ENCODE data around the gene GRAMD2A. TPM values are rescaled to one million over a fixed set of nuclear protein-coding genes. Genes with fewer than 3 reads are reported as not detected.

The GRAMD2A gene
- total and polyA plus RNA-seq, 5 donors from 2014 or later: not detected

GRCh38 chr15:72110355-72110754 is 87.2 kb downstream of the GRAMD2A start:
- H3K4me3 ChIP-seq (ENCODE audit: low read depth, low read length): no peak overlapping the region
- H3K4me1 ChIP-seq (ENCODE audit: control insufficient read depth, insufficient read depth, low read length, poor library complexity, severe bottlenecking): no peaks in the 10 kb centered on the region
- no peak overlapping the region for H3K4me3 Mint-ChIP-seq
- no peak for ATAC-seq (ENCODE audit: low read depth in 2 of 2)
- H3K4me1 Mint-ChIP-seq: peaks cover 5 to 28% (median 19%) of the 10 kb centered on the region in 4 donors
- no peaks in the 10 kb centered on the region for H3K9me3 ChIP-seq (ENCODE audit: control insufficient read depth in 2 of 2, low read length in 2 of 2)
- no peak overlapping the region for H3K27ac ChIP-seq (ENCODE audit: insufficient read depth, low read length, poor library complexity, severe bottlenecking)
- H3K27ac Mint-ChIP-seq: no peak overlapping the region
- H3K36me3 ChIP-seq (ENCODE audit: control insufficient read depth, insufficient read depth, low read length): no peaks in the 10 kb centered on the region
- H3K27me3 Mint-ChIP-seq: no peaks in the 10 kb centered on the region
- no peaks in the 10 kb centered on the region for H3K27me3 ChIP-seq (ENCODE audit: control insufficient read depth, insufficient read depth, low read length)
- DNase-seq: no peak
- H3K9me3 Mint-ChIP-seq: no peaks in the 10 kb centered on the region
- H3K36me3 Mint-ChIP-seq: peaks cover 7% of the 10 kb centered on the region

Other genes with a start within 250 kb of the GRAMD2A start
- gene MYO9A, start 79.6 kb downstream of the GRAMD2A start, total RNA-seq: 32.3 TPM
- gene MYO9A, start 79.6 kb downstream of the GRAMD2A start, polyA plus RNA-seq: 10 to 100 TPM in 3 of 4 donors, 1 to 10 TPM in 1; 8.3 to 12.5 (median 10.9) TPM
- 0.15 TPM for gene SENP8, start 79.4 kb downstream of the GRAMD2A start, total RNA-seq
- 1 to 10 TPM in 3 of 4 donors, under 1 TPM in 1; 0.79 to 1.4 (median 1.3) TPM for gene SENP8, start 79.4 kb downstream of the GRAMD2A start, polyA plus RNA-seq
- gene PKM, start 33.4 kb upstream of the GRAMD2A start, total RNA-seq: 332 TPM
- gene PKM, start 33.4 kb upstream of the GRAMD2A start, polyA plus RNA-seq: 100 to 1,000 TPM; 380 to 510 (median 440) TPM
- 101 TPM for gene PARP6, start 74.8 kb upstream of the GRAMD2A start, total RNA-seq
- 10 to 100 TPM; 14.5 to 19.2 (median 16.0) TPM for gene PARP6, start 74.8 kb upstream of the GRAMD2A start, polyA plus RNA-seq
- gene CELF6, start 122.4 kb upstream of the GRAMD2A start, total RNA-seq: 1.7 TPM
- under 1 TPM in 1 of 4 donors, not detected in 3; 0.14 TPM for gene CELF6, start 122.4 kb upstream of the GRAMD2A start, polyA plus RNA-seq
- gene HEXA, start 178.2 kb upstream of the GRAMD2A start, total RNA-seq: 88.1 TPM
- 10 to 100 TPM; 81.9 to 97.4 (median 89.4) TPM for gene HEXA, start 178.2 kb upstream of the GRAMD2A start, polyA plus RNA-seq
- gene TMEM202, start 200.5 kb upstream of the GRAMD2A start, total RNA-seq: not detected
- not detected for gene TMEM202, start 200.5 kb upstream of the GRAMD2A start, polyA plus RNA-seq